GM21528 (cell line): ENCODE data around the gene CACNG7.

ENCODE experiments used
- ATAC-seq: cut with Tn5 transposase; IDR thresholded peaks from one replicate; pipeline ENCODE4 v1.9.1; 2021; ENCODE audit warnings: mild to moderate bottlenecking, moderate library complexity; ENCODE audit not compliant: unreplicated experiment, low FRiP score

CACNG7 gene

GRCh38 chr19:53878776-53879139 lies 30.3 kb upstream of the CACNG7 start:
- no peak for ATAC-seq

- peak; percentile 88 for ATAC-seq
Observed at GRCh38 chr19:53879140-53880081, 29.7 kb upstream of the CACNG7 start.

- ATAC-seq = no peak
Observed at GRCh38 chr19:53880711-53881481, 28.2 kb upstream of the CACNG7 start.

- ATAC-seq = no peak
Observed at GRCh38 chr19:53881482-53882390, 27.3 kb upstream of the CACNG7 start, which contains the start of gene PRKCG. Gene PRKCG, plus strand, starts transcription at chr19:53882197. Its CDS starts 298 bp downstream, at chr19:53882495.

- ATAC-seq = no peak
Observed at GRCh38 chr19:53882391-53883050, 26.6 kb upstream of the CACNG7 start.

GRCh38 chr19:53883231-53883661 lies 25.8 kb upstream of the CACNG7 start:
- no peak for ATAC-seq

- ATAC-seq = no peak
Observed at GRCh38 chr19:53883741-53884140, 25.3 kb upstream of the CACNG7 start.

- ATAC-seq = no peak
Observed at GRCh38 chr19:53884256-53884655, 24.8 kb upstream of the CACNG7 start.

GRCh38 chr19:53885036-53885435 lies 24.0 kb upstream of the CACNG7 start:
- ATAC-seq = no peak

GRCh38 chr19:53892301-53892980 lies 16.6 kb upstream of the CACNG7 start:
- no peak for ATAC-seq

- ATAC-seq = no peak
Observed at GRCh38 chr19:53892981-53893325, 16.1 kb upstream of the CACNG7 start.

GRCh38 chr19:53894707-53895106 lies 14.4 kb upstream of the CACNG7 start:
- no peak for ATAC-seq

- ATAC-seq = no peak
Observed at GRCh38 chr19:53896682-53897081, 12.4 kb upstream of the CACNG7 start.

- ATAC-seq = no peak
Observed at GRCh38 chr19:53897459-53897858, 11.6 kb upstream of the CACNG7 start.

GRCh38 chr19:53898166-53898565 lies 10.9 kb upstream of the CACNG7 start:
- no peak for ATAC-seq

- no peak for ATAC-seq
Observed at GRCh38 chr19:53898636-53899341, 10.3 kb upstream of the CACNG7 start.

- no peak for ATAC-seq
Observed at GRCh38 chr19:53900191-53900860, 8.8 kb upstream of the CACNG7 start.

- ATAC-seq = no peak
Observed at GRCh38 chr19:53903055-53903680, 5.9 kb upstream of the CACNG7 start.
